ENCODE results near the gene KCNJ15.

- TF ChIP-seq CTCF (IDR thresholded peaks at IDR 0.05) (no peak), POLR2A (IDR thresholded peaks at IDR 0.05) (no peak)
These were observed 63.0 kb downstream of the KCNJ15 start for GRCh38 chr21:38319781-38320180.

All from transverse colon (tissue), 3 donors.